ENCODE results near the gene KRTAP8-1.

DNA sequence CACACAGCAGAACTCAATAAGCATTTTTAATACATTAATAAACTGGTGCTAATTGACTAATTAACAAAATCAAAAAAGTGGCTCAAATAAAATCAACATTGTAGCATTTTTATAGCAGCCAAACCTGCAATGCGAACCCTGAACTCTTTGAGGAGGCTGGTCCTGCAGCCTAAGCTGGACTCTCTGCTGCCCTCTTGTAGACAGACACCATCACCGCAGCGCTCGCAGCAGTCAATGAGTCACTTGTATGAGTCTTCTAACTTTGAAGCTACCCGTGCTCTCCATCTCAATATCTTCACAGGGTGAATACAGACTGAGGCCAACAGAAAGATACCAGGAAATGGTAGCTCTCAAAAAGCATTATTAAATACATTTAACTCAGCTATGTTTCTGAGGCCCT lies 26.2 kb upstream of the KRTAP8-1 start:
- TF ChIP-seq, protein P1, sequence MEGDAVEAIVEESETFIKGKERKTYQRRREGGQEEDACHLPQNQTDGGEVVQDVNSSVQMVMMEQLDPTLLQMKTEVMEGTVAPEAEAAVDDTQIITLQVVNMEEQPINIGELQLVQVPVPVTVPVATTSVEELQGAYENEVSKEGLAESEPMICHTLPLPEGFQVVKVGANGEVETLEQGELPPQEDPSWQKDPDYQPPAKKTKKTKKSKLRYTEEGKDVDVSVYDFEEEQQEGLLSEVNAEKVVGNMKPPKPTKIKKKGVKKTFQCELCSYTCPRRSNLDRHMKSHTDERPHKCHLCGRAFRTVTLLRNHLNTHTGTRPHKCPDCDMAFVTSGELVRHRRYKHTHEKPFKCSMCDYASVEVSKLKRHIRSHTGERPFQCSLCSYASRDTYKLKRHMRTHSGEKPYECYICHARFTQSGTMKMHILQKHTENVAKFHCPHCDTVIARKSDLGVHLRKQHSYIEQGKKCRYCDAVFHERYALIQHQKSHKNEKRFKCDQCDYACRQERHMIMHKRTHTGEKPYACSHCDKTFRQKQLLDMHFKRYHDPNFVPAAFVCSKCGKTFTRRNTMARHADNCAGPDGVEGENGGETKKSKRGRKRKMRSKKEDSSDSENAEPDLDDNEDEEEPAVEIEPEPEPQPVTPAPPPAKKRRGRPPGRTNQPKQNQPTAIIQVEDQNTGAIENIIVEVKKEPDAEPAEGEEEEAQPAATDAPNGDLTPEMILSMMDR (IDR thresholded peaks at IDR 0.05), result no peak
- TF ChIP-seq POLR2A (IDR thresholded peaks at IDR 0.05), result no peak

Data from tibial nerve (tissue), 3 donors.